ENCODE results near the gene ERN2. TPM values are rescaled to one million over a fixed set of nuclear protein-coding genes. Genes with fewer than 3 reads are reported as not detected.

Gene ERN2
- total RNA-seq, 1 experiment from 2014 or later, result 0.47 TPM

DNA sequence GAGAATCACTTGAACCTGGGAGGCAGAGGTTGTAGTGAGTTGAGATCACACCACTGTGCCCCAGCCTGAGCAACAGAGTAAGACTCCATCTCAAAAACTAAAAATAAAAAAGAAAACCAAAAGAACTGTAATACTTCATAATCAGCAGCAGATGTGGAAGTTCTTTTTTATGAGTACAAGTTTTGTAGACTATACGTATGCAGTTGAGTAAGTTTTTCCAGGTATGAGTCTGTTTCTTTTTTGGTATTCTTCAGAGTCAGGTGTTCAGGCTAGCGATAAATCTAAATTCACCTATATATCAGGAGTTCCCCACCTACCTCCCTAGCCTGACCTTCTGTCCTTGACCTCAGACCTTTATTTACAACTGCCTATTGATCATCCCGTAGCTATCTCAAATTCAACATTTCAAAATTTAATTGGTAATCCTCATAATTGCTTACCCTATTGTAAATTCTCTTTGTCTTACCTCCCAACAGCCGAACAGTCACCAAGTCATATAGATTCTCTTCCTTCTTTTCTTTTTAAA is 61.0 kb downstream of the ERN2 start:
- Histone ChIP-seq H4K20me1 (ENCODE audit: insufficient read depth) (no peaks in the 10 kb centered on the region), H3K79me2 (ENCODE audit: insufficient read depth, low read length) (peaks cover 68% of the 10 kb centered on the region), H3K27me3 (ENCODE audit: insufficient read depth, low read length) (no peaks in the 10 kb centered on the region), H3K4me1 (ENCODE audit: control insufficient read depth in 1 of 2, insufficient read depth in 2 of 2, low read length in 2 of 2) (no peaks in the 10 kb centered on the region), H2AFZ (ENCODE audit: low read depth, low read length, poor library complexity, severe bottlenecking) (no peak overlapping the region), H3K9ac (ENCODE audit: low read length) (no peak overlapping the region), H3K36me3 (ENCODE audit: control insufficient read depth in 1 of 2, insufficient read depth in 2 of 2, low read length in 2 of 2) (peaks cover 0 to 4% of the 10 kb centered on the region in 2 experiments; a peak in 1 of 4 replicates), H3K4me2 (ENCODE audit: low read length) (no peak overlapping the region), H3K27ac (ENCODE audit: low read depth, low read length) (no peak overlapping the region), H3K9me2 (ENCODE audit: insufficient read depth) (no peaks in the 10 kb centered on the region), H3K9me3 (ENCODE audit: control insufficient read depth in 1 of 2, insufficient read depth in 1 of 2, low read depth in 1 of 2, low read length in 2 of 2) (no peaks in the 10 kb centered on the region), H3K4me3 (replicated peaks in 1 of 2; ENCODE audit: low read depth in 1 of 2, low read length in 2 of 2) (no peak overlapping the region)
- no peak for DNase-seq (ENCODE audit: low read depth, low spot score)
- POLR2A ChIA-PET, result no interaction called here
- TF ChIP-seq SP1 (IDR thresholded peaks at IDR 0.05; ENCODE audit: low read depth) (no peak), SIN3A (IDR thresholded peaks at IDR 0.05; ENCODE audit: low read depth) (no peak), TCF7L2 (IDR thresholded peaks at IDR 0.05; ENCODE audit: borderline replicate concordance, extremely low read depth, insufficient read depth, insufficient read length) (no peak), EGR1 (IDR thresholded peaks at IDR 0.05; ENCODE audit: low read depth) (no peak), ZFX (IDR thresholded peaks at IDR 0.05) (no peak), JUND (IDR thresholded peaks at IDR 0.05) (no peak), EZH2 (IDR thresholded peaks at IDR 0.05) (no peak), CEBPB (IDR thresholded peaks at IDR 0.05; ENCODE audit: low read depth) (no peak)
- RAD21 ChIA-PET (ENCODE audit: low non-redundant PET in 1 of 2, low total read pairs in 2 of 2, uncharacterized antibody in 2 of 2, unreplicated experiment in 2 of 2), result no interaction called here
- ATAC-seq, result no peak
- BruUV-seq (replicated peaks), result no TSS peak
- intact Hi-C loops (cut with micrococcal nuclease), result no loop called here
- CTCF ChIA-PET, result no interaction called here

DNA sequence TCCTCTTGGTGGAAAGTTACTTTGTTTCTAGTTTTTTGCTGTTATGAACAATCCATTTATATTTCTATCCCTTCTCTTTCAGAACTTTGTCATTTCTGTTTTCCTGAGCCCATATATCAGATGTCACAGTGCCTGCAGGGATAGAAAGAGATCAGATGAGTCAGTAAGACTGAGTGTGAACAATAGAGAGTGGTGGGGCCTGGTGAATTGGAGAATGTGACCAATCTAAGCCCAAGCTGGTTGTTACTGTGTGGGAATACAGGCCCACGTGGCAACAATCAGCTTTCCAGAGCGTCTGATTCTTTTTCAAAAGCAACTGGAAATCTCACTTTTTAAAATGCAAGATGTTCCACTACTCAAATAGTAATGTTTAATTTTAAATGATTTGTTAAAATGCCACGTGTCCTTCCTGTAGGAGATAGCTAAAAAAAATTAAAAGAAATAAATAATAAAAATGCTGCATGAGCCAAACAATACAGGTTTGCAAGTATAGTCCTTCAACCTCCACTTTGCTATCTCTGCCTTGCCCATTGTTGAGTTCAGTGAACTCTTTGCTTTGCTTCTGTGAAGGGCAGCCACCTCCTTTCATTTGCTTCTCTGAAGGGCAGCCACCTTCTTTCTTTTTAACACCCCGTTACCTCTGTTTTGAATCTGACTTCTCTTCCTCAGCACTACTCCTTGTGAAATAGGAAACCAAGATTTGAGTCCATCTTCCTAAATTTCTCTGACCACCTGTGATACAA is 62.2 kb downstream of the ERN2 start:
- Histone ChIP-seq H4K20me1 (ENCODE audit: insufficient read depth) (no peaks in the 10 kb centered on the region), H3K27ac (ENCODE audit: low read depth, low read length) (no peak overlapping the region), H2AFZ (ENCODE audit: low read depth, low read length, poor library complexity, severe bottlenecking) (no peak overlapping the region), H3K9me3 (ENCODE audit: control insufficient read depth in 1 of 2, insufficient read depth in 1 of 2, low read depth in 1 of 2, low read length in 2 of 2) (no peaks in the 10 kb centered on the region), H3K9ac (ENCODE audit: low read length) (no peak overlapping the region), H3K79me2 (ENCODE audit: insufficient read depth, low read length) (peaks cover 72% of the 10 kb centered on the region), H3K4me3 (replicated peaks in 1 of 2; ENCODE audit: low read depth in 1 of 2, low read length in 2 of 2) (no peak overlapping the region), H3K9me2 (ENCODE audit: insufficient read depth) (no peaks in the 10 kb centered on the region), H3K36me3 (ENCODE audit: control insufficient read depth in 1 of 2, insufficient read depth in 2 of 2, low read length in 2 of 2) (peaks cover 3 to 4% of the 10 kb centered on the region in 2 experiments; a peak in 2 of 4 replicates), H3K4me2 (ENCODE audit: low read length) (no peak overlapping the region), H3K4me1 (ENCODE audit: control insufficient read depth in 1 of 2, insufficient read depth in 2 of 2, low read length in 2 of 2) (no peaks in the 10 kb centered on the region), H3K27me3 (ENCODE audit: insufficient read depth, low read length) (no peaks in the 10 kb centered on the region)
- CTCF ChIA-PET, result no interaction called here
- POLR2A ChIA-PET, result no interaction called here
- intact Hi-C loops (cut with micrococcal nuclease), result no loop called here
- no peak for TF ChIP-seq CEBPB (IDR thresholded peaks at IDR 0.05; ENCODE audit: low read depth)
- no peak for TF ChIP-seq TCF7L2 (IDR thresholded peaks at IDR 0.05; ENCODE audit: borderline replicate concordance, extremely low read depth, insufficient read depth, insufficient read length)
- TF ChIP-seq, protein P1, sequence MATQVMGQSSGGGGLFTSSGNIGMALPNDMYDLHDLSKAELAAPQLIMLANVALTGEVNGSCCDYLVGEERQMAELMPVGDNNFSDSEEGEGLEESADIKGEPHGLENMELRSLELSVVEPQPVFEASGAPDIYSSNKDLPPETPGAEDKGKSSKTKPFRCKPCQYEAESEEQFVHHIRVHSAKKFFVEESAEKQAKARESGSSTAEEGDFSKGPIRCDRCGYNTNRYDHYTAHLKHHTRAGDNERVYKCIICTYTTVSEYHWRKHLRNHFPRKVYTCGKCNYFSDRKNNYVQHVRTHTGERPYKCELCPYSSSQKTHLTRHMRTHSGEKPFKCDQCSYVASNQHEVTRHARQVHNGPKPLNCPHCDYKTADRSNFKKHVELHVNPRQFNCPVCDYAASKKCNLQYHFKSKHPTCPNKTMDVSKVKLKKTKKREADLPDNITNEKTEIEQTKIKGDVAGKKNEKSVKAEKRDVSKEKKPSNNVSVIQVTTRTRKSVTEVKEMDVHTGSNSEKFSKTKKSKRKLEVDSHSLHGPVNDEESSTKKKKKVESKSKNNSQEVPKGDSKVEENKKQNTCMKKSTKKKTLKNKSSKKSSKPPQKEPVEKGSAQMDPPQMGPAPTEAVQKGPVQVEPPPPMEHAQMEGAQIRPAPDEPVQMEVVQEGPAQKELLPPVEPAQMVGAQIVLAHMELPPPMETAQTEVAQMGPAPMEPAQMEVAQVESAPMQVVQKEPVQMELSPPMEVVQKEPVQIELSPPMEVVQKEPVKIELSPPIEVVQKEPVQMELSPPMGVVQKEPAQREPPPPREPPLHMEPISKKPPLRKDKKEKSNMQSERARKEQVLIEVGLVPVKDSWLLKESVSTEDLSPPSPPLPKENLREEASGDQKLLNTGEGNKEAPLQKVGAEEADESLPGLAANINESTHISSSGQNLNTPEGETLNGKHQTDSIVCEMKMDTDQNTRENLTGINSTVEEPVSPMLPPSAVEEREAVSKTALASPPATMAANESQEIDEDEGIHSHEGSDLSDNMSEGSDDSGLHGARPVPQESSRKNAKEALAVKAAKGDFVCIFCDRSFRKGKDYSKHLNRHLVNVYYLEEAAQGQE (IDR thresholded peaks at IDR 0.05; ENCODE audit: low read depth), result no peak
- TF ChIP-seq SP1 (IDR thresholded peaks at IDR 0.05; ENCODE audit: low read depth), result no peak
- TF ChIP-seq, protein P2, sequence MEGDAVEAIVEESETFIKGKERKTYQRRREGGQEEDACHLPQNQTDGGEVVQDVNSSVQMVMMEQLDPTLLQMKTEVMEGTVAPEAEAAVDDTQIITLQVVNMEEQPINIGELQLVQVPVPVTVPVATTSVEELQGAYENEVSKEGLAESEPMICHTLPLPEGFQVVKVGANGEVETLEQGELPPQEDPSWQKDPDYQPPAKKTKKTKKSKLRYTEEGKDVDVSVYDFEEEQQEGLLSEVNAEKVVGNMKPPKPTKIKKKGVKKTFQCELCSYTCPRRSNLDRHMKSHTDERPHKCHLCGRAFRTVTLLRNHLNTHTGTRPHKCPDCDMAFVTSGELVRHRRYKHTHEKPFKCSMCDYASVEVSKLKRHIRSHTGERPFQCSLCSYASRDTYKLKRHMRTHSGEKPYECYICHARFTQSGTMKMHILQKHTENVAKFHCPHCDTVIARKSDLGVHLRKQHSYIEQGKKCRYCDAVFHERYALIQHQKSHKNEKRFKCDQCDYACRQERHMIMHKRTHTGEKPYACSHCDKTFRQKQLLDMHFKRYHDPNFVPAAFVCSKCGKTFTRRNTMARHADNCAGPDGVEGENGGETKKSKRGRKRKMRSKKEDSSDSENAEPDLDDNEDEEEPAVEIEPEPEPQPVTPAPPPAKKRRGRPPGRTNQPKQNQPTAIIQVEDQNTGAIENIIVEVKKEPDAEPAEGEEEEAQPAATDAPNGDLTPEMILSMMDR (IDR thresholded peaks at IDR 0.05 in 2 of 3, conservative IDR thresholded peaks at IDR 0.05 in 1 of 3; ENCODE audit: borderline replicate concordance in 1 of 3, insufficient read depth in 1 of 3, low read depth in 2 of 3, low read length in 2 of 3), result no peak
- TF ChIP-seq POLR2AphosphoS5 (IDR thresholded peaks at IDR 0.05; ENCODE audit: low read depth, low read length), result no peak
- RAD21 ChIA-PET (ENCODE audit: low non-redundant PET in 1 of 2, low total read pairs in 2 of 2, uncharacterized antibody in 2 of 2, unreplicated experiment in 2 of 2), result no interaction called here
- BruUV-seq (replicated peaks), result no TSS peak
- ATAC-seq (no peak), DNase-seq (ENCODE audit: low read depth, low spot score) (no peak)
